HG03521 (cell line): ENCODE measurements around the gene CHRNA7.

ENCODE experiments used
- ATAC-seq: cut with Tn5 transposase; IDR thresholded peaks from one replicate; pipeline ENCODE4 v1.9.1; 2021; ENCODE audit warnings: mild to moderate bottlenecking, moderate library complexity; ENCODE audit not compliant: unreplicated experiment

The CHRNA7 gene

GRCh38 chr15:32029862-32030781 lies at the start of gene CHRNA7:
CHRNA7 (plus strand) TSS chr15:32030515; CDS start chr15:32030595, 80 bp downstream.
- ATAC-seq = peak; percentile 81

- ATAC-seq = no peak
Measured at GRCh38 chr15:31985607-31986006, 44.7 kb upstream of the CHRNA7 start.

- ATAC-seq = no peak
Measured at GRCh38 chr15:31993062-31993461, 37.3 kb upstream of the CHRNA7 start.

- ATAC-seq = no peak
Measured at GRCh38 chr15:31997711-31998110, 32.6 kb upstream of the CHRNA7 start.

DNA sequence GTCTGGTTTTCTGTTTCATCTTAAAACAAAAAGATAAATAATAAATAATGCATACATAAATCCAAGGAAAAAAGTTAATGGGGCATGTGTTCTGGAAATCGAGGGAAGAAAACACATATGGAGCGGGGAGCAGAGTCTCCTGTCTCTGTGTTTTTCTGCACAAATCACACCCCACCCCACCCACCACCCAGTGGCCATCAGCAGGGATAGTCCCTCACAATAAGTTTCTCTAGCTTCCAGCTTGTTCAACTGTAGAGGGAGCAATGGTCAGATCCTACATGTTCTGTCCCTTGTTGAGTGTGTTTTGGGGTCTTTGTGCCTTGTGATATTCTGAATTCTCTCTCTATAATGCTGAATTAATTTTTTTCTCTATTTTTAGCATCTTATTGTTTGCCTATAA lies 26.8 kb upstream of the CHRNA7 start:
- ATAC-seq = no peak

GRCh38 chr15:32004249-32004648 lies 26.1 kb upstream of the CHRNA7 start:
- no peak for ATAC-seq

DNA sequence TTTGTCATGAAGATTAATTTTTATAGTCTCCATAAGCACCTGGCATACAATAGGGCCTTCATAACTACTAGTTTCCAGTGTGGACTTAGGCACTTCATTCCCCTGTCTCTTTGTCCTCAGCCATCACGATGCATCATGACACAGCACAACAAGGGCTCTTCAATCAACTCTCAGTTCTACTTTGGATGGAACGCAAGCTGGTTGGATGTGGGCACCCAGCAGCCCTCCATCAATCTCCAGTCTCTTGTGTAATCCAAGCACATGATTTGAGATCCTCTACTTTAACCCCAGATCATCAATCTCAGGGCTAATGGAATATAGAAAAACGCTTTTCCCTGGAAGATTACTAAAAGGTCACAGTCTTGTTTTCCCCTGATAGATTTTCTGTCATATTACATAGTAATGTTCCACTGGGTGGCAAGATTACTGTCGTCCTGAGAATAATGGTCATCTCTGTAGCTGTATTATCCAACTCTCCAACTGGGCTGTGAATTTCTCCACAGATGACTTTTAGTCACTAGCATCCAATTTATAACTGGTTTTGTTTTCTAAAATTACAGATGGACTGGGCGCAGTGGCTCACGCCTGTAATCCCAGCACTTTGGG lies 22.9 kb upstream of the CHRNA7 start:
- no peak for ATAC-seq

- no peak for ATAC-seq
Measured at GRCh38 chr15:32014953-32015352, 15.4 kb upstream of the CHRNA7 start.

DNA sequence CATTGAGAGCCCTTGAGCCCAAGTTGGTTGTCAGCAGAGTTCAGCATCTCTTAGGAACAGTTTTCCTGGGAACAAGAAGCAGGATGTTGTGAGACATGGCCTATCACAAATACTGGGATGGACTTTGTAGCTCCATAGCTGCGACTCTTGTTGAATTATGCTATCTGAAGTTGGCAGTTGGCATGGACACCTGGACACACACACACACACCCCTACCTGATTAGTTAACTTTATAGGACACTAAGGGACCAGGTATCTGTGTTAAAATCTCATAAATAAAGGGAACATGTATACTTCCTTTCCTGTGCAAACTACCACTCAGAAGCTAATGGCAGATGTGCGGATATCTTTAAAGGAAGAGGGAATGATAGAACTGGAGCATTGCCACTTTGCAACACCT lies 10.2 kb upstream of the CHRNA7 start:
- no peak for ATAC-seq

GRCh38 chr15:32028921-32029320 lies 1.4 kb upstream of the CHRNA7 start:
- no peak for ATAC-seq

- ATAC-seq = no peak
Measured at GRCh38 chr15:32029409-32029861, 880 bp upstream of the CHRNA7 start.

DNA sequence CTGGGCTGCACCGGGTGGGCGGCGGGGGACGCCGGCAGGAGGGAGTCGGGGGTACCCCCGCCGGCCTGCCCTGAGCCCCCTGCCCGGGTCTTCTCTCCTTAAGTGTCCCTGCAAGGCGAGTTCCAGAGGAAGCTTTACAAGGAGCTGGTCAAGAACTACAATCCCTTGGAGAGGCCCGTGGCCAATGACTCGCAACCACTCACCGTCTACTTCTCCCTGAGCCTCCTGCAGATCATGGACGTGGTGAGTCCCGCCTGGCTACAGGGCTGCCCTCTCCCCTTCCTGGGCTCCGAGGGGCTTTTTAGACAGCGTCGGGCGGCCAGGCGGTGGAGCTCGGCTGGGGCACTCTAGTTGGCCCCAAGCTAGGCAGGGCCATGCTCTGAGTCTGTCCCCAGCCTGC lies 480 bp downstream of the CHRNA7 start:
- no peak for ATAC-seq

GRCh38 chr15:32033186-32033890 lies 3.0 kb downstream of the CHRNA7 start:
- ATAC-seq = no peak

DNA sequence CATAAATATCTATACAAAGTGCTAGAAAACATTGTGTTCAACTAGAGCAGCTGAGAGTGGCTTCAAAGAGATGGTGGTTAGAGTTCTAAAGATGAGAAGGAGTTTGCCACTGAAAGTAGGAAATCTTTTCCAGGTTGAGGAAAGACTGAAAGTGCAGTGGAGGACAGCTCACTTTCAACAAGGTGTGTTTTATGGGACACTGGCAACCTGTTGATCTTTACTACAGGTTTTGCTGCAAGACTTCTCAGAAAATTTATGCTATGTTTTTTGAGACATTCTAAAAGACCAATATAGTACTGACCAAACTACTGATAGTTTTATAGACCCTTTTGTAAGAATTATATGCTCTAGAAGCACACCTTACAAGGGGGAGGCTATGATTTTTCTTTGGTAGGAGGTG lies 3.8 kb downstream of the CHRNA7 start:
- no peak for ATAC-seq

DNA sequence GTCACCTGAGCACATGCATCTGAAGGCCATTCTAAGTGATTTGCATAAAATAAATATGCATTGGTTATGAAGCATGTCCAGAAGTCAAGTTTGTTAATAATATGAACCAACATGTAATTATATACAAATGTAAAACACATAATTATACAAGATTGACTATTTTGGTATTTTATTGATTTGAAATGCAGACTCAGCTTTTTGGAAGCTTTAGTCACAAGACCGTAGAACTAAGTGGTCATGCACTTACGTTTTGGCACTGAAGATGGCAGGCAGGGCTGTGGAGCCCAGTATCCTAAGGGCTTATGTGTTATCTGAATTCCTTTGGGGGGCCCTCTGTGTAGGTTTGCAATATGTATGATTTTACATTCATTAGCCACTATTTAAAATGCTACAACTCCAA lies 5.0 kb downstream of the CHRNA7 start:
- ATAC-seq = no peak

GRCh38 chr15:32036971-32037370 lies 6.7 kb downstream of the CHRNA7 start:
- ATAC-seq = no peak

DNA sequence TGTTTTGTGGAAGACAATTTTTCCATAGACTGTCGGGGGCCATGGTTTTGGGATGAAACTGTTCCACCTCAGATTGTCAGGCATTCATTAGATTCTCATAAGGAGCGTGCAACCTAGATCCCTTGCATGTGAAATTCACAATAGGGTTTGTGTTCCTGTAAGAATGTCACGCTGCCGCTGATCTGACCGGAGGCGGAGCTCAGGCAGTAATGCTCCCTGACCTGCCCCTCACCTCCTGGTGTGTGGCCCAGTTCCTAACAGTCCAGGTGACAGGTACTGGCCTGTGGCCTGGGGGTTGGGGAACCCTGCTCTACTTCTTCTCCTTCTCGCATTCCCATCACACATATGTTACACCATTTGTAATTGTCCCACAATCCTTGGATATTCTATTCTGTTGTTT lies 11.0 kb downstream of the CHRNA7 start:
- ATAC-seq = no peak

- no peak for ATAC-seq
Measured at GRCh38 chr15:32042269-32042972, 12.1 kb downstream of the CHRNA7 start.

GRCh38 chr15:32053719-32054118 lies 23.4 kb downstream of the CHRNA7 start:
- no peak for ATAC-seq

DNA sequence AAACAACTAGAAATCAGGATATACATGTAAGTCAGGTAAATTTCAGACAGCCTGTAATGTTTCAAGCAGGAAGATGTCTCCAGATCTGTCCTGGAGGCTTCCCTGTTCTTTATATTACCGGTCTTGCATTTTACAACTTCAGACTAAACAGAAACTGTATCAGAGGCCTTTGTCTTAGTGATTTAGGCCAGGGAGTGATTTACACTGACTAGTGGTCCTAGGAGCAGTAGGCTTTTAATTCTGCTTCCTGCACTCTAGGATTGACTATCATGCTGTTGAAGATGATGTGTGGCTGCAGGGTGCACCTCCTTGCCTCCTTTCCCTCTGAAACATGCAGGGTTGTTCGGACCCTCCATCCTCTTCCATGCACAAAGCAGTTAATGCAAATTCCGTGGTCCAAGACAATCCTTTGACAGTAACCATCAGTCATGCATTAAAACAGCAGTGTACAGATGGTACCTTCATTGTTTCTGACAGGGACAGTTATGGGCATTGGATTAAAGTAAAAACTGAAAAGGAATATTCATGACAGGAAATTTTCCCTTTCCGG lies 27.6 kb downstream of the CHRNA7 start:
- no peak for ATAC-seq

GRCh38 chr15:32060706-32061105 lies 30.4 kb downstream of the CHRNA7 start:
- no peak for ATAC-seq
